Occipital lobe (tissue), 2 donors: ENCODE data around the gene WSB2. TPM values are rescaled to one million over a fixed set of nuclear protein-coding genes. Genes with fewer than 3 reads are reported as not detected.

ENCODE experiments used
- DNase-seq: peaks from one replicate; lab custom pipeline; 2025; lab: John Stamatoyannopoulos, UW
- total RNA-seq: library from RNA; depleted of rRNA; stranded (reverse); fragments of >200 nt; gene quantifications from one replicate; pipeline ENCODE4 v1.2.3, GENCODE V29; 2014

WSB2 gene
- total RNA-seq, 1 donor from 2014 or later = 415 TPM

GRCh38 chr12:118061873-118062843, 1.2 kb upstream of the WSB2 start:
- DNase-seq = peak; percentile 29

DNA sequence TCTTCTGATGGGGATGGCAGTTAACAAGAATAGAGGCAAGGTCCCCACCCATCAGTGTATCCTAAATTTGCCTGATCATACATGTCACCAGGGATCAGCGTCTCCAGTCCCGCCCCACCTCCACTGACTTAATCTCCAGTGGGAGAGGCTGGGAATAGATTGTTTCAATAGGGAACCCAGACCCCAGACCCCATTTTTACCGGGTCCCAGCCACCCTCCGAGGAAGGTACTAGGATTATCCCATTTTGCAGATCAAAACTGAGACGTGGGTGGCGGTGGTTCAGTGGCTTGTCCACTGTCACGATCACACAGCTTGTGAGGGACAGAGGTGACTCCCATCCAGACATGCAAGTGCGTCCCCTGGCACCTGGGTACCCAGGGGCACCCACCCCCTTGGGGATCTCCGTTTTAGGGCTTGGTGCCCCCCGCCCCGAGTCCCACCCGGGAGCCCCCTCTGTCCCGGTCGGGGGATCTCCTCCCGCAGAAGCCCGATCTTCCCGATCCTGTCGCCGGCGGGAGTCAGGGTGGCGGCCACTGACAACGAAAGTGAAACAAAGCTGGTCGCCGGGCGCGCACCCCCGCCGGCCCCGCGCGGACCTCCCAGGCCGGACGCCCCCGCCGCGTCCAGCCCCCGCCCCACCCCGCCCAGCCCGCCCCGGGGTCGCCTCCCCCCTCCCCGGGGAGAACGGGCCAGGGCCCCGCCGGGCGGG, 523 bp downstream of the WSB2 start:
- peak; percentile 35 for DNase-seq

DNA sequence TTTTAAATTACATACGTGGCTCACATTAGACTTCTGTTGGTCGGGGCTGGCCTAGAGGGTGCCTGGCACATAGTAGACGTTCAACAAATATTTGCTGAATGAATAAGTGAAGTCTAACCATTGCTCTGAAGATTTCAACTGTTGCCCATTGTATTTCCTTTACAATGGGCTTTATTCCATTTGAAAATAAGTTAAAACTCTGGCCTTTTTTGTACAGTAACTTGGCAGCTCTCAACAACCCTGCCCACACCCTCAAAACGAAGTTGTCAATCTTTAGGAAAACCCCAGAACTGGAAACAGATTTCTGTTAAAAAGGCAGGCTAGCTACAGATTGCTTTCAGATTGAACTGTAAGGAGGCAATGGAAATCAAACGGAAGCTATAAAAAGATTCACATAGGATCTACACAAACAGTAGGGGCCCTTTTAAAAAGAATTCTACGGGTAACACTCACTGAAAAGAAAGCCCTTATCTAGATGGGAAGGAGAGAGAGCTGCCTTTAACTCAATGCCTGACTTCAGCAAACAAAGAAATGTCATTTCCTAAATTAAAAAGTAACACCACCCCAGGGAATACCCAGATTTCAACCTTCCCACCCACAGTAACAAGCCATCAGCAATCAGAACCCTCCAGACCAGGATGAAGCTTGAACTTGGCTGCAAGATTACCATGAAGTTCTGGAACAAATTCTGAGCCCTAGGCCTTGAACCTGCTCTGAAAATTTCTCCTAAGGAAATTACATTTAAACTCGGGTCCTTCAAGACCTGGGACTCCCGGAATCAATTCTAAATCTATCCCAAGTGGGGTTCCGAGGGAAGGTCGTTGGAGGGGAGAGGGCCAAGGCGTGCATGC, 1.4 kb downstream of the WSB2 start:
- DNase-seq = no peak

- DNase-seq = no peak
These were observed 2.1 kb downstream of the WSB2 start for GRCh38 chr12:118058881-118059280.

DNA sequence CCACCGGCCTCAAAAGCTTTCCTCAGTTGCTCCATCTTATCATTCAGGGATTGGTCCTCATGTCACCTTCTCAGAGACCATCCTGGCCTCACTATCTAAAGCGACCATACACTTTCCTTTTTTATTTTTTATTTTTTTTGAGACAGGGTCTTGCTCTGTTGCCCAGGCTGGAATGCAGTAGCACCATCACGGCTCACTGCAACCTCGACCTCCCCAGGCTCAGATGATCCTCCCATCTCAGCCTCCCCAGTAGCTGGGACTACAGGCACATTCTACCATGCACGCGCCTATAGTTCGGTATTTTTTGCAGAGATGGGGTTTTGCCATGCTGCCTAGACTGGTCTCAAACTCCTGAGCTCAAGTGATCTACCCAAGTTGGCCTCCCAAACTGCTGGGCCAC, 2.8 kb downstream of the WSB2 start:
- no peak for DNase-seq

DNA sequence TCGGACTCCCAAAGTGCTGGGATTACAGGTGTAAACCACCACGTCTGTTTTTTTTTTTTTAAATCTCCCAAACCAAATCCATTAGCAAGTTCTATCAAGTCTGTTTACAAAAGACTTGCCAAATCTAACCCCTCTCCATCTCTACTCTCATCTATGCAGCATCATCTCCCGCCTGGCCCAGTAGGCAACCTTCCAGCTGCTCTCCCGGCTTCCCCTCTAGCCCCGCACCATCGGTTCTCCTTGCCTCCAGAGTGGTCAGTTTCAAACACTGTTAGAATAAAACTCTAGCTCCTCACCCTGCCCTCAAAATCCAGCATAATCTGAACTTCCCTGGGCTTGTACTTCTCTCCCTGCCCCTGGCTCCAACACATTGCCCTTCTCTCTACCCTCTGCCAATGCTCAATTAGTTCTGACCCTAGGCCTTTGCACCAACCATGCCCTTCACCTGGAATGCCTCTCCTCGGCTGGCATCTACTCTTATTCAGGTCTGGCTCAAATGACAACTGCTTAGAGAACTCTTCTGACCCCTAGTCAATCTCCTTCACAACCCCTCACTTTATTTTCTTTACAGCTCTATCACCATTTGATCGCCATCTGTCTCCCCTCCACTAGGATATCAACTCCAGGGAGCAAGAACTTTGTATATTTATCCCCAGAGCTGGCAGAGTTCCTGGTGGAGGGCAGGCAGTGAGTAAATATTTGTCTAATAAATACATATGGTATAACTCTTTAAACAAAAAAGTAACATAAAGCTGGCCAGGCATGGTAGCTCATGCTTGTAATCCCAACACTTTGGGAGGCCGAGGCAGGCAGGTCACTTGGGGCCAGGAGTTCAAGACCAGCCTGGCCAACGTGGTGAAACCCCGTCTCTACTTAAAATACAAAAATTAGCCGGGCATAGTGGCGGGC, 4.9 kb downstream of the WSB2 start:
- no peak for DNase-seq

DNA sequence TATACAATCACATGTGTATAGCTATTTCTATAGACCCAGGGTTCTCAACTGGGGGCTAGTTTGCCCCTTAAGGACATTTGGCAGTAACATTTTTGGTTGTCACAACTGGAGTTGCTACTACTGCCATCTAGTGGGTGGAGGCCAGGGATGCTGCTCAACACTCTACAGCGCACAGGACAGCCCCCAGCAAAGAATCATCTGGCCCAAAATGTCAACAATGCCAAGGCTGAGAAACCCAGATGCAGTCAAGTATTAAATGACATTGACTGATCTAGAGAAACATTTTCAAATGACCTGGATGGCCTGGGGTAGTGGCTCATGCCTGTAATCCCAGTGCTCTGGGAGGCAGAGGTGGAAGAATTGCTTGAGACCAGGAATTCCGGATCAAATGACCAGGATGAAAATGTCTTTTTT, 5.8 kb downstream of the WSB2 start:
- no peak for DNase-seq

- DNase-seq = no peak
These were observed 7.7 kb downstream of the WSB2 start for GRCh38 chr12:118053071-118053985.

DNA sequence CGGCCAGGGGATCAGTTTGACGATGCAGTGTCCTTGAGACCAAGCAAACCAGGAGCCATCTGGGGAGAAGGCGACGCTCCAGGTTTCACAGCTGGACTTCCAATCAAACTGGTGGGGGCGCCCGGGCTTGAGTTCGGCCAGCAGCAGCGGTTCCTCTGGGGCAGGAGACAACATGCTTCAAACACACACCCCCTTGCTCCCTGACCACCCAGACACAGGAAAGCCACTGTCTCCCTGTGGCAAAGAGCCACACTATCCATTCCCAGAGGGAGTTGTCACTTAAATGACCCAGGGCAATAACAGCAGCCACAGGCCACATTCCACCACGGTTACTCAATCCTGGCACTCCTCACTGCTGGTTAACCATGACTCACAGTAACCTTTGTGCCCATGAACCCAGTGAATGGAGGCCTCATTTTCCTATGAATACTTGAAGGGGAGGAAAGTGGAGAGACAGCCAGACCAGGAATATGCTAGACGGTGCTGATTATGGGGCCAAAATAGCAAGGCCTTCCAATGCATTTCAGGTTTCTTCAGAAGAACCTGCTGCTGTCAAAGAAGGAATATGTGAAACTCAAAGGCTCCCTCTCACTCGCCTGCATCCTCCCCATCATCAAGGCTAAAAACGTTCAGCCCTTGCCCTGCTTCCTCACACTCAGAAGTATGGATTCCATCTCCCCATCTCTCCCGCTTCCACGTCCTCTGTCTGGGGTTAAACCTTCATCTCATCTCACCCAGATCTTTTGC, 8.5 kb downstream of the WSB2 start:
- DNase-seq = peak; percentile 56

- no peak for DNase-seq
These were observed 9.7 kb downstream of the WSB2 start for GRCh38 chr12:118050972-118051910.

DNA sequence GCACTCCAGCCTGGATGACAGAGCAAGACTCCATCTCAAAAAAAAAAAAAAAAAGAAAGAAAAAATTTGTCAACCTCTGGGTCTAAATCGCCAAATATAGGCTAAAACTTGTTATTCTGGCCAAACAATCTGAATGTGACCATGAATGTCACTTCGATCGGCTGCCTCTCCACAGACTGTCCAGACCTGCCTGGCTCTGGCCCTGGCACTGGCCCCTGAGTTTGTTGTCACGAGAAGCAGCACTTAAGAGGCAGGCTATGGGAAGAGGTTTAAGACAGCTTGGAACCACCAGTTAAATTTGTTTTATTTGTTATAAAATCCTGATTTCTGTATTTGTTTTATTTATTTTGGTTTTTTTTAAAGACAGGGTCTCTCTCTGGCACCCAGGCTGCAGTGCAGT, 14.5 kb downstream of the WSB2 start:
- DNase-seq = no peak

DNA sequence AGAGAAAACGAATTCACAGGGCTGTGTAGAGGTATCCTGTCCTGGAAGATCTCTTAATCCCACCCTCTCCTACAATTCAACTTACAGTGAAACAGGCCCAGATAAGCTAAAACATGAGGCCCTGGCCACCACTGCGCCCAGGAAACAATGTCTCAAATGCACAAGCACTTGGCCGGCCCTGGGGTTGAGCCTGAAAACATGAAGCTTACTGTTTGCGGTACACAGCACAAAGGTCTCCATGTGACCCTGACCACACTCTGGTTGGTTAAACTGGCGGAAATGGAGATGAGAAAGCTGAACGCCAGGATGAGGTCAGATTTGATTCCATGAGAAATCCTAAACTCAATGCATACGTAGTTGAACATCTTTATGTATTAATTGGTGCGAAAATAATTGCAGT, 16.4 kb downstream of the WSB2 start:
- DNase-seq = no peak

- DNase-seq = no peak
These were observed 16.9 kb downstream of the WSB2 start for GRCh38 chr12:118044075-118044474.

DNA sequence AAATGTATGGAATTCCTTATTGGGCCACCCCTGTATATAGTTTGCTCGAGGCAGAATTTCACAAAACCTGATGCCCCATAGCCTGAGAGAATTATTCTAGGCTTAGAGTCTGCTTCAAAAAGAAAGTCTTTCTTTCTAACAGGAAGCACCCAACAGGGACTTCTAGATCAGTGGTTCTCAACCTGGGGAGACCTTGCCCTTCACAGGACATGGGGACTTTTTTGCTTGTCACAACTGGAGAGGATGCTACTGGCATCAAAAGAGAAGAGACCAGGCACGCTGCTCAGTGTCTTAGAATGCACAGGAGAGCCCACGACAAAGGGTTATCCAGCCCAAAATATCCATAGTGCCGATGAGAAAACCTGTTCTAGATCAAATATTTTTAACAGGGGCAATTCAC, 18.9 kb downstream of the WSB2 start:
- DNase-seq = no peak

- DNase-seq = no peak
These were observed 22.8 kb downstream of the WSB2 start for GRCh38 chr12:118038137-118038536.

- DNase-seq = no peak
These were observed 24.1 kb downstream of the WSB2 start for GRCh38 chr12:118036672-118037411.
